T-helper 17 cell (primary cell): ENCODE results near the gene GPR176. TPM values are rescaled to one million over a fixed set of nuclear protein-coding genes. Genes with fewer than 3 reads are reported as not detected.
A peak's percentile ranks its signal among the peaks of the same experiment; 100 is the strongest.

Source experiments
- ATAC-seq: fragments of 150-1000 bp; cut with Tn5 transposase; 2 replicates; pipeline ENCODE4 v1.10.0; 2021; ENCODE audit warnings: mild to moderate bottlenecking, moderate library complexity
- DNase-seq, 3 donors: peaks; one replicate each; pipeline versions ENCODE4 v3.0.0 to v3.0.0-alpha.2; 2020 to 2021
- H3K9me3 ChIP-seq: one replicate; pipeline ENCODE4 v1.7.0; 2013; ENCODE audit warnings: low read length, mild to moderate bottlenecking; ENCODE audit not compliant: control insufficient read depth, poor library complexity, severe bottlenecking
- H3K27ac Mint-ChIP-seq: one replicate; pipeline ENCODE4 v1.8.0; 2022; ENCODE audit warnings: mild to moderate bottlenecking, moderate library complexity, mixed read lengths
- H3K27me3 Mint-ChIP-seq: one replicate; pipeline ENCODE4 v1.8.0; 2022; ENCODE audit warnings: mixed read lengths
- H3K36me3 Mint-ChIP-seq: one replicate; pipeline ENCODE4 v1.8.0; 2022; ENCODE audit warnings: low read depth, mixed read lengths
- H3K4me1 Mint-ChIP-seq: one replicate; pipeline ENCODE4 v1.8.0; 2022; ENCODE audit warnings: mild to moderate bottlenecking, mixed read lengths
- H3K4me3 Mint-ChIP-seq: one replicate; pipeline ENCODE4 v1.8.0; 2022; ENCODE audit warnings: mild to moderate bottlenecking, moderate library complexity, mixed read lengths
- total RNA-seq, 4 donors: library from RNA in 2 of 4; stranded (reverse) in 2 of 4; gene quantifications; one replicate each; pipeline ENCODE4 v1.2.3 and lab custom pipeline; 2022 to 2026

GPR176 gene
- total RNA-seq, 2 donors from 2014 or later = not detected

DNA sequence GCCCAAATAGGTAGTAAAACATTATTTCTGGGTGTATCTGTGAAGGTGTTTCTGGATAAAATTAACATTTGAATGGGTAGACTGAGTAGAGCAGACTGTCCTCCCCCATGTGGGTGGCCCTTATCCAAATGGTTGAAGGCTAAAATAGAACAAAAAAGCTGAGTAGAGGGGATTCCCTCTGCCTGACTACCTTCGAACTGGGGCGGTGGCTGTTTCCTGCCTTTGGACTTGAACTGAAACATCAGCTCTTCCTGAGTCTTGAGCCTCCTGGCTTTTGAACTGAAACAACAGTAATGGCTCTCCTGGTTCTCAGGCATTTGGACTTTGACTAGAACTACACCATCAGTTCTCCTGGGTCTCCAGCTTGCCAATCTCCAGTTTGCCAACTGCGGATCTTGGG, 4.4 kb upstream of the GPR176 start:
- Mint-ChIP-seq H3K27me3 (no peaks in the 10 kb centered on the region), H3K4me1 (peaks cover 2% of the 10 kb centered on the region), H3K4me3 (no peak overlapping the region), H3K27ac (no peak overlapping the region), H3K36me3 (peaks cover 2% of the 10 kb centered on the region)
- H3K9me3 ChIP-seq = no peaks in the 10 kb centered on the region
- ATAC-seq (no peak), DNase-seq (no peak)

DNA sequence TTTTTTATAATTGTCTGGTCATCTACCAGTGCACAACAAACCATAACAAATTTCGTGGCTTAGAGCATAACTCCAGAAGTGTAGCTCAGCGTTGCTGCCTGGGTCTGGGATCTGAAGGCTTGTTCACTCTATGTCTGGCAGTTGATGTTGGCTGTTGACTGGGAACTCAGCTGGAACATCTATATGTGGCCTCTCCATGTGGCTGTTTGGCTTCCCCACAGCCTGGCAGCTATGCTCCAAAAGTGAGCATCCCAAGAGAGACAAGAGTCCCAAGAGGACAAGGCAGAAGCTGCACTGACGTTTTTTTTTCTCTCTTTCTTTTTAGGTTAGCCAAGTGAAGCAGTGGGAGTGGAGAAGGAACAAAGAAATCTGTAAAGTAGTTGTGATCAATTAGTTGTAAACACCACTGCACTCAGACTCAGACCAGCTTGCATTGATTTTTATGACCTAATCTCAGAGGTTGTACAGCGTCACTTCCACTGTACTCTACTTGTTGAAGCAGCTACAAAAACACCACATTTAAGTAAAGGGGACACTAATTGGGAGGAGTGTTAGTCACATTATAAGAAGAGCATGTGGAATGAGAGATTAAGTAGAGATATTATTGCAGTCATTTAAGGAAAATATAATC, 2.5 kb upstream of the GPR176 start:
- H3K27me3 Mint-ChIP-seq = peaks cover 11% of the 10 kb centered on the region
- peaks cover 2% of the 10 kb centered on the region for H3K4me1 Mint-ChIP-seq
- no peak for ATAC-seq
- no peak overlapping the region for H3K27ac Mint-ChIP-seq
- DNase-seq = no peak
- H3K4me3 Mint-ChIP-seq = no peak overlapping the region
- peaks cover 2% of the 10 kb centered on the region for H3K36me3 Mint-ChIP-seq
- H3K9me3 ChIP-seq = no peaks in the 10 kb centered on the region

DNA sequence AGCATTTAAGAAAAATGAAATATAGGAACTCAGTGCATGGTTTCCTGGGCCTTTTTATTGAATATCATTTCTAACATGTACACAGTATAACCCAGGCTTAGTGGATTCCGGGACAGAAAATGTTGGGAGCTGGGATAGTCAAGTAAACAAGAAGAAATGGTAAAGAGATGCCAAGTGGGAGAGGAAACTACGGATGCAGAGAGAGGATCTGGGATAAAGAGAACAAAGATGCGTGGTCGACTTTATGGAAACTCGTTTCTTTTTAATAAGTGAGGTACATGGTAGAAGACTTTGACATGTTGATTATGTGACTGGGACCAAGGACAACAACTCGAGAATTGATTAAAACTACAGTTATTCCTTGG, 1.2 kb upstream of the GPR176 start:
- no peaks in the 10 kb centered on the region for H3K9me3 ChIP-seq
- Mint-ChIP-seq H3K27ac (peak overlapping the region; percentile 22), H3K27me3 (peaks cover 11% of the 10 kb centered on the region), H3K4me3 (peak overlapping the region; percentile 85), H3K4me1 (peaks cover 2% of the 10 kb centered on the region), H3K36me3 (peaks cover 2% of the 10 kb centered on the region)
- ATAC-seq = no peak
- no peak for DNase-seq

DNA sequence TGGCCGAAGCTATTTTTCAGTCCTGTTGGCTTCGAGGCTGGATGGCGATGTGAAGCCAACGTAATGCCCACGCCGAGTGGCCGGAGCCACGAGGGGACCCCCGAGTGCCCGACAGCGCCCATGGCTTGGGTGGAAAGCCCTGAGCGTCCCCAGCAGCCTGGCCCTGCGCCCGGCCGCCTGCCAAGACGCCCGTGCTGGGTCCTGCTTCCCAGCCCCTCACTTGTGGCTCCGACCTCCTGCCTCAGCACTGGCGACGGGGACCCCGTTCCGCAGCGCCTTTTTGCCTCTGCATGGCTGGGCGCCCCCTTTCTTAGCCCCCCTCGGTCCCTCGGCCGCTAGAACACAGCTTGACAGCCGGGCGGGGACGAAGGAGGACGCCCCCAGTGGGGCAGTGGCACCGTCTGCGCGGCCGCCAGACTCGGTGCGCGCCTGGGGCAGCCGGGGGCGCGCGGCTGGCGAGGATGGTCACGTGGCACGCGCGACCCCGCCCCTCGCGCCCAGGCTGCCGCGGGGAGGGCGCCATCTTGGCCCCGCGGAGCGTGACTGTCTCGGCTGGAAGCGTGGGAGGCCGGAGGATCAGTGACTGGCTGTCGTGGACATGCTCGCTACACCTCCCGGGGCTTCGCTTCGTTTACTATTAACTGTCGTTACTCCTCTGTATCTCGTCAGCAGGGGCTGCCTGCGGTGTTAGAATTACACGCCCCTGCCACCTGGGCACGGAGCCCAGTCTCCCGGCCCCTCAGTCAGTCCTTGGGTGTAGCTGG, 626 bp upstream of the GPR176 start:
- H3K36me3 Mint-ChIP-seq = no peaks in the 10 kb centered on the region
- H3K9me3 ChIP-seq = peaks cover 3% of the 10 kb centered on the region
- peak overlapping the region; percentile 85 for H3K4me3 Mint-ChIP-seq
- H3K27ac Mint-ChIP-seq = peak overlapping the region; percentile 22
- peaks cover 11% of the 10 kb centered on the region for H3K27me3 Mint-ChIP-seq
- DNase-seq (peak; percentile 52 to 74 (median 67)), ATAC-seq (peak; percentile 95)
- peaks cover 2% of the 10 kb centered on the region for H3K4me1 Mint-ChIP-seq

DNA sequence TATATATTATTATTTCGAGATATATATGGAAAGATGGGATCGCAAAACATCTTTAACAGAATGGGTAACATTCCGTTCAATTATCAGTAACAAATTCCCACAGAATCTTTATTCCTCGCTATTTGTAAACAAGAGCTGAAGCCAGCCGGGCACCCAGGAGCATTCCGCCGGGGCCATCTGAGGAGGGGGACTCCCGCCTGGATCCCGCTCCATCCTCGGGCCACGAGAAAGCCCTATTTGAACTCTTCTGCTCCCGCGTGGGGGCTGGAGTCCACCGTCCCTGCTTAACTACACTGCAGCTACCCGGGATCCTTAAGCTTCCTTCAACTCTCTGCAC, 687 bp downstream of the GPR176 start:
- H3K4me1 Mint-ChIP-seq = peaks cover 2% of the 10 kb centered on the region
- peak overlapping the region; percentile 60 for H3K4me3 Mint-ChIP-seq
- H3K27me3 Mint-ChIP-seq = peaks cover 11% of the 10 kb centered on the region
- ATAC-seq = no peak
- no peaks in the 10 kb centered on the region for H3K36me3 Mint-ChIP-seq
- H3K27ac Mint-ChIP-seq = no peak overlapping the region
- no peak for DNase-seq
- peaks cover 6% of the 10 kb centered on the region for H3K9me3 ChIP-seq

DNA sequence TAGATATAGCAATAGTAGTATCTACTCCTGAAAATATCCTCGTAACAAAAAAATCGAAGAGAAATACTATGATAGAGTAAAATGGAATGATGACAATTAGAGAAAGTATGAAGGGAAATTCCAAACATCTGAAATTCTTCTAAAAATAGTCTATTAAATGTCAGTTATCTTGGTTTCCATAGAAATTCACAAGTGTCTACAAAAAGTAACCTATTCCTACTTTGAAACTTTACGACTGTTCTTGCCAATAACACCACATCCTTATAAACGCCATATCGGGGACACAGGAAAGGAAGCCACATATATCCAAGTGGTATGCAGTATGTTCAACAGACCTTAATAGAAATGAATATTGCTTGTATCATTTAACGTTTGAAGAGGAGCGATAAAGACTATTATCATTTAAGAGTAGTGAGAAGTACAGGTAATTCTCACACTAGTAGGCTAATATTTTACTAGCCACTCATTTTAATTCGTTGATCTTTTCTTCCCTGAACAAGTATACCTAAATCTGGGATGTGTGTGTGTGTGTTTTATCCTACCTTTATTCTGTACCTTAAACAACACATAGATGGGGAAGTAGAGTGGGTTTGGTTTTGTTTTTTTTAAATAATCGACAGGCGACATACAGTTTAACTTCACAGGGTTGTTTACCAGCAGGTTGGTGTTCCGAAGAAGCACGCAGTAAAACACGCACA, 1.2 kb downstream of the GPR176 start:
- H3K9me3 ChIP-seq = peaks cover 6% of the 10 kb centered on the region
- DNase-seq = no peak
- Mint-ChIP-seq H3K27me3 (peaks cover 11% of the 10 kb centered on the region), H3K36me3 (no peaks in the 10 kb centered on the region), H3K4me3 (peak overlapping the region; percentile 60), H3K27ac (no peak overlapping the region), H3K4me1 (peaks cover 2% of the 10 kb centered on the region)
- no peak for ATAC-seq

DNA sequence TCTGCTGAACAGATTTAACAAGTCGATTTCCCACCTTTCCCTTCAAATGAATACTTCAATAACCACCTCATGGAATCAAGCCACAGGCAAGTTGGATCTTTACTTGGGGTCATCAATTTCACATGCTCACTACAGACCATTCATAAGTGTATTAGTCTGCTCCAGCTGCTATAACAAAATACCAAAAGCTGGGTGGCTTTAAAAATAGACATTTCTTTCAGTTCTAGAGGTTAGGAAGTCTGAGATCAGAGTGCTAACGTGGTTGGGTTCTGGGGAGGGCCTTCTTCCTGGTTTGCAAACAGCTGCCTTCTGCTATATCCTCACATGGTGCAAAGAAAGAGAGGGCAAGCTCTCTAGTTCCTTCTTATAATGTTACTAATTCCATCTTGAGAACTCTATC, 5.1 kb downstream of the GPR176 start:
- H3K4me3 Mint-ChIP-seq = no peak overlapping the region
- no peaks in the 10 kb centered on the region for H3K36me3 Mint-ChIP-seq
- H3K4me1 Mint-ChIP-seq = no peaks in the 10 kb centered on the region
- H3K27me3 Mint-ChIP-seq = peaks cover 26% of the 10 kb centered on the region
- no peak overlapping the region for H3K27ac Mint-ChIP-seq
- ATAC-seq = no peak
- DNase-seq = no peak
- H3K9me3 ChIP-seq = peaks cover 6% of the 10 kb centered on the region

DNA sequence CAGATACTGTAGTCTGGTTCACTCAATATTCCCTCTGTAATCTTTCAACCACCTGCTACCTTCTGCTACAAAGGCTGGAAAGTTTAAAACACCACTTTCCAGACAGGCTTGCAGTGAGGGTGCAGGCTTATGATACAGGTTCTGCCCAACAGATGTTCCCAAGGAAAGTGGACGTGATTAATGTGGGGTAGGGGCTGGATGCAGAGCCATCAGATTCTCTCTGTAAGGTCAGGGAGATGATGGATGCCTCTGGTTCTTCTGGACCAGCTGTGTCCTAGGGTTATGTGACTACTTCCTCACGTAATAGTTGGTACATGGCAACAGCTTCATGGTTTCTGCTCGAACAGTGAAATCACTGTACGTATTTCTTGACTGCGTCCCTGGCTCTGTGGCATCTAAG, 11.1 kb downstream of the GPR176 start:
- Mint-ChIP-seq H3K4me3 (no peak overlapping the region), H3K4me1 (no peaks in the 10 kb centered on the region), H3K27ac (no peak overlapping the region), H3K36me3 (no peaks in the 10 kb centered on the region), H3K27me3 (peaks cover 34% of the 10 kb centered on the region)
- DNase-seq (no peak), ATAC-seq (no peak)
- H3K9me3 ChIP-seq = no peaks in the 10 kb centered on the region

DNA sequence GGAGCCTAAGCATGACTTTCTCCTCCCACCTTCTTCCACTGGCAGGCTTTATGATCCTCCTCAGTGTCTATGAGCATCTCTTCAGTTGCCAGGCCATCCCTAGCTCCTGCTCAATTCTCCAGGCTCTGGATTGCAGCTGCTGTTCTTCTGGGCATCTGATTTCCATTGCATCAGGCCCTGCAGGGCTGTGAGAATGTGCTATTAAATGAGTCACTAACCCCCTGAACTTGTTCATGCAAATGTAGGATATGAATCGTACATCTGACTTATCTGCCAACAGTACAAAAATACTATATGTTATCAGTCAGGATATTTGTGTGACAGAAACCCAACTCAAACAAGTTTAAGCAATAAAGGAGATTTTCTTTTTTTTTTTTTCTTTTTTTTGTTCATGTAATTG, 11.9 kb downstream of the GPR176 start:
- ATAC-seq = no peak
- H3K9me3 ChIP-seq = no peaks in the 10 kb centered on the region
- DNase-seq = no peak
- H3K4me3 Mint-ChIP-seq = no peak overlapping the region
- H3K4me1 Mint-ChIP-seq = no peaks in the 10 kb centered on the region
- H3K36me3 Mint-ChIP-seq = no peaks in the 10 kb centered on the region
- H3K27me3 Mint-ChIP-seq = peaks cover 28% of the 10 kb centered on the region
- H3K27ac Mint-ChIP-seq = no peak overlapping the region

DNA sequence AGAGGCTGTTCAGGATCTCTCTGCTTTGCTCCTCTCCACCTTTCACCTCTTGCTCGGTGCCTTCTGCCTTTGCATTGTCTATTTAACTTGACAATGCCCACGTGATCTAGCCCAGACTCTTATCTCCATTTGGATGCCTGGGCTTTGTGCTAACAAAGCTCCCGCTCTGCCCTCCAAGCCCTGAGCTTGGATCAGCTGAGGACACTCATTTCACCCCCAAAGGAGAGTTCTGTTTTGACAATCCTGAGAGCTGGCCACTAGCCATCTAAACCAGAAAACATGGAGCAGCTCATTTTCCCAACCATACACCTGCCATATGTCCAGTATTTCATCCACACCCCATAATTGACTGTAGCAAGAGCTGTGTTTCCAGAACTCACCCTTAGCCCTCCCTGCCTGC, 12.8 kb downstream of the GPR176 start:
- H3K36me3 Mint-ChIP-seq = no peaks in the 10 kb centered on the region
- H3K4me3 Mint-ChIP-seq = no peak overlapping the region
- ATAC-seq = no peak
- no peaks in the 10 kb centered on the region for H3K9me3 ChIP-seq
- no peak for DNase-seq
- peaks cover 25% of the 10 kb centered on the region for H3K27me3 Mint-ChIP-seq
- no peaks in the 10 kb centered on the region for H3K4me1 Mint-ChIP-seq
- H3K27ac Mint-ChIP-seq = no peak overlapping the region

DNA sequence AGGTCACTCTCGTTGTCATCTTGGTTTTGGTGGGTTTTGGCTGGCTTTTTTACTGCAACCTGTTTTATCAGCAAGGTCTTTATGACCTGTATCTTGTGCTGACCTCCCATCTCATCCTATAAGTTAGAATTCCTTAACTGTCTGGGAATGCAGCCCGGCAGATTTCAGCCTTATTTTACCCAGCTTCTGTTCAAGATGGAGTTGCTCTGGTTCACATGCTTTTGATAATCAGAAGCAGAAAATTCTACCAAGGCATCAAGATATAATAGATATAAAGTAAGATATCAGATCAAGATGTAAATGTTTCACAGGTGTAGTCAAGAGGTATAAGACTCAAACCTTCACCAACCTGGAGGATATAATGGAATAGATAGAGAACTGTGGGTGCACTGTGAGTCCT, 16.0 kb downstream of the GPR176 start:
- no peaks in the 10 kb centered on the region for H3K36me3 Mint-ChIP-seq
- H3K27me3 Mint-ChIP-seq = peaks cover 25% of the 10 kb centered on the region
- H3K27ac Mint-ChIP-seq = no peak overlapping the region
- no peak overlapping the region for H3K4me3 Mint-ChIP-seq
- ATAC-seq (no peak), DNase-seq (no peak)
- no peaks in the 10 kb centered on the region for H3K9me3 ChIP-seq
- no peaks in the 10 kb centered on the region for H3K4me1 Mint-ChIP-seq

DNA sequence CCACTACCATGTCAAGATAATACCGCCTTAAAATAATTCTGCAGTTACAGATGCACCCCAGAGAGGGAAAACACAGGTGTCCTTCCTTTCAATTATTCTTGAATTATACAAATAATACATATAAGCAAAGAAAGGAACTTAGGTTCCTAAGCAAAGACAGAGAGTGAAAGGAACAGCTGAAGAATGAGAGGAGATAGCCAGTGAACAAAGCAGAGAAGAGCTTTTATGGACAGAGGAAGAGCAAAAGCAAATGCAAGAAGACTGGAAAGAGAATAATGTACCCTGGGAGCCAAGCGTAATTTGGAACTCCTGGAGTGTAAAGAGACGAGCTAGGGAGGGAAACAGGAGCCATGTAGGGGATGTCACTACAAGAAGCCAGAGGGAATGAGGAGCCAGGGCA, 21.7 kb downstream of the GPR176 start:
- no peak overlapping the region for H3K4me3 Mint-ChIP-seq
- H3K27ac Mint-ChIP-seq = no peak overlapping the region
- H3K27me3 Mint-ChIP-seq = peaks cover 34% of the 10 kb centered on the region
- H3K9me3 ChIP-seq = no peaks in the 10 kb centered on the region
- peaks cover 3% of the 10 kb centered on the region for H3K36me3 Mint-ChIP-seq
- peaks cover 4% of the 10 kb centered on the region for H3K4me1 Mint-ChIP-seq
- no peak for ATAC-seq
- DNase-seq = no peak

DNA sequence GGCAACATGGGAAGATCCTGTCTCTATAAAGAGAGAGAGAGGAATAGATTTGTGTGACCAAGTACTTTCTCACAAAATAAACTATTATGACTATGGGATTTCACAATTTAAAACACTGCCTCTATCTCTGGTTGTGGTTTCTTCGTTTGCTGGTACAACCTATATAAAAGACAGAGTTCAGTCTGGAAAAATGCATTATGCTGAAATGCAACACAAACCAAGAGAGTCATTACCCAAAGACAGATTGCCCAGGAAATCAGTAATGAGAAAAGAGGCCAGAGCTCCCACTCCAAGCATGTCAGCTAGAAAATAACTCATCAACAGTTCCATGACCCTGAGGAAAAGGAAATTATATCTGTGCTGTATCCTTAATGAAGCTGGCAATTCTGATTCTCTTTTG, 23.2 kb downstream of the GPR176 start:
- peaks cover 34% of the 10 kb centered on the region for H3K27me3 Mint-ChIP-seq
- ATAC-seq (no peak), DNase-seq (no peak)
- H3K4me1 Mint-ChIP-seq = peaks cover 4% of the 10 kb centered on the region
- no peak overlapping the region for H3K27ac Mint-ChIP-seq
- no peak overlapping the region for H3K4me3 Mint-ChIP-seq
- no peaks in the 10 kb centered on the region for H3K9me3 ChIP-seq
- H3K36me3 Mint-ChIP-seq = peaks cover 3% of the 10 kb centered on the region
